ENCODE data around the gene LIX1L. TPM values are rescaled to one million over a fixed set of nuclear protein-coding genes. Genes with fewer than 3 reads are reported as not detected.

LIX1L gene
- total and polyA plus RNA-seq, 2 of the 13 experiments (the other 11 are each of a cell fraction or from before 2014, with no cell fraction given) = 8.1 to 24.9 TPM

DNA sequence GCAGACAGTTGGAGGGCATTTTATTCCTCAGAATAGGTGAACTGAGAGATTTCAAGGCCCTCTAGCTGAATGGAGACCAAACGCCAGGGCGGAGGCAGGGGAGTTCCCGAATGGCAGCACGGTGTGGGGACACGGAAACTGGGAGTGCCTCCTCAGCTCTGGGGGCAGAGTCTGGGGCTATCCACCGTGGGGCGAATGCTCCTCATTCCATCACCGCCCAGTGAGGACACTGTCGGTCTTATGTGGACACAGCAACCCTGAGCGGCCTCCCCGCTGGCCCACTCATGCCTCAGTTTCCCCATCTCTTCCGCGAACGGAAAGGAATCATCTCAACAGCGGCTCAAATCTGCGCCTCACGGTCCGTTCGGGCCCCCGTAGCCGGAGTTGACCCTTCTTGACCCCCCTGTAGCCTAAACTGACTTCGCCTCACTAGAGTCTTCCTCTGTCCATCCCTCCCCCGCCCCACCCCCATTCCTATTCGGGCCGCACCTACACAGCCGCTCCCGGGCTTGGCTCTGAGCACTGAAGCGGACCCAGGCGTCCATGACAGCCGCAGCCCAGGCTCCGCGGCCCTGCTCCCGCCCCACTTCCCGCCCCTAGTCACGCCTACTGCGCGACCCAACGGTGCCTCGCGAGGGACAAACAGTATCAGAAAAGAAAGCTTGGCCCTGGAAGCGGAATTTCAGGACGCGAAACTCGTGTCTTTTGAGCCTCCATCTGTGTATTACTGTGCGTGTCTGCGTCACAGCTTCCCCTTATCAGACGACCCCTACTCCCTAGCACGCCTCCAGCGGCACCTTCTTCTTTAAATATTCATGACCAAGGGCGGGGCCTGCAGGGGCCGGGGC lies 39.4 kb downstream of the LIX1L start, which contains the start of gene PEX11B (continued):
- TF ChIP-seq HINFP (CRISPR knock-in tag; IDR thresholded peaks at IDR 0.05; ENCODE audit: low read depth) (no peak), ZFAT (CRISPR knock-in tag; conservative IDR thresholded peaks at IDR 0.05) (no peak), PRPF4 (IDR thresholded peaks at IDR 0.05; ENCODE audit: low read depth, low read length, poor library complexity, severe bottlenecking) (no peak), ZNF644 (CRISPR knock-in tag; IDR thresholded peaks at IDR 0.05; ENCODE audit: low read depth) (no peak), ZSCAN25 (CRISPR knock-in tag; IDR thresholded peaks at IDR 0.05) (peak; percentile 31; the same call in 1 of the 2 replicates), TBX3 (IDR thresholded peaks at IDR 0.05; ENCODE audit: borderline replicate concordance) (no peak), HNF4G (IDR thresholded peaks at IDR 0.05; ENCODE audit: borderline replicate concordance, low read depth, low read length) (no peak), HNF4G (CRISPR knock-in tag; IDR thresholded peaks at IDR 0.05; ENCODE audit: borderline replicate concordance, low read depth) (no peak), SP2 (CRISPR knock-in tag; IDR thresholded peaks at IDR 0.05) (no peak), ZFP36 (IDR thresholded peaks at IDR 0.05; ENCODE audit: borderline replicate concordance, low read depth, low read length, partially characterized antibody) (no peak), ZNF780A (CRISPR knock-in tag; IDR thresholded peaks at IDR 0.05) (no peak), ZNF691 (CRISPR knock-in tag; IDR thresholded peaks at IDR 0.05; ENCODE audit: borderline replicate concordance, low read depth) (no peak), CHCHD3 (CRISPR knock-in tag; IDR thresholded peaks at IDR 0.05) (no peak), PPARG (CRISPR knock-in tag; conservative IDR thresholded peaks at IDR 0.05) (no peak), RFX5 (IDR thresholded peaks at IDR 0.05; ENCODE audit: low read depth, low read length) (no peak), YEATS2 (CRISPR knock-in tag; IDR thresholded peaks at IDR 0.05; ENCODE audit: borderline replicate concordance) (peak; percentile 71; the same call in 1 of the 2 replicates), ZKSCAN1 (IDR thresholded peaks at IDR 0.05; ENCODE audit: low read length) (no peak), FOXC1 (CRISPR knock-in tag; IDR thresholded peaks at IDR 0.05; ENCODE audit: borderline replicate concordance) (no peak), ZNF552 (CRISPR knock-in tag; IDR thresholded peaks at IDR 0.05; ENCODE audit: borderline replicate concordance) (no peak)
- TF ChIP-seq, protein P1, sequence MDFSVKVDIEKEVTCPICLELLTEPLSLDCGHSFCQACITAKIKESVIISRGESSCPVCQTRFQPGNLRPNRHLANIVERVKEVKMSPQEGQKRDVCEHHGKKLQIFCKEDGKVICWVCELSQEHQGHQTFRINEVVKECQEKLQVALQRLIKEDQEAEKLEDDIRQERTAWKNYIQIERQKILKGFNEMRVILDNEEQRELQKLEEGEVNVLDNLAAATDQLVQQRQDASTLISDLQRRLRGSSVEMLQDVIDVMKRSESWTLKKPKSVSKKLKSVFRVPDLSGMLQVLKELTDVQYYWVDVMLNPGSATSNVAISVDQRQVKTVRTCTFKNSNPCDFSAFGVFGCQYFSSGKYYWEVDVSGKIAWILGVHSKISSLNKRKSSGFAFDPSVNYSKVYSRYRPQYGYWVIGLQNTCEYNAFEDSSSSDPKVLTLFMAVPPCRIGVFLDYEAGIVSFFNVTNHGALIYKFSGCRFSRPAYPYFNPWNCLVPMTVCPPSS (IDR thresholded peaks at IDR 0.05) = no peak
- TF ChIP-seq, protein P2, sequence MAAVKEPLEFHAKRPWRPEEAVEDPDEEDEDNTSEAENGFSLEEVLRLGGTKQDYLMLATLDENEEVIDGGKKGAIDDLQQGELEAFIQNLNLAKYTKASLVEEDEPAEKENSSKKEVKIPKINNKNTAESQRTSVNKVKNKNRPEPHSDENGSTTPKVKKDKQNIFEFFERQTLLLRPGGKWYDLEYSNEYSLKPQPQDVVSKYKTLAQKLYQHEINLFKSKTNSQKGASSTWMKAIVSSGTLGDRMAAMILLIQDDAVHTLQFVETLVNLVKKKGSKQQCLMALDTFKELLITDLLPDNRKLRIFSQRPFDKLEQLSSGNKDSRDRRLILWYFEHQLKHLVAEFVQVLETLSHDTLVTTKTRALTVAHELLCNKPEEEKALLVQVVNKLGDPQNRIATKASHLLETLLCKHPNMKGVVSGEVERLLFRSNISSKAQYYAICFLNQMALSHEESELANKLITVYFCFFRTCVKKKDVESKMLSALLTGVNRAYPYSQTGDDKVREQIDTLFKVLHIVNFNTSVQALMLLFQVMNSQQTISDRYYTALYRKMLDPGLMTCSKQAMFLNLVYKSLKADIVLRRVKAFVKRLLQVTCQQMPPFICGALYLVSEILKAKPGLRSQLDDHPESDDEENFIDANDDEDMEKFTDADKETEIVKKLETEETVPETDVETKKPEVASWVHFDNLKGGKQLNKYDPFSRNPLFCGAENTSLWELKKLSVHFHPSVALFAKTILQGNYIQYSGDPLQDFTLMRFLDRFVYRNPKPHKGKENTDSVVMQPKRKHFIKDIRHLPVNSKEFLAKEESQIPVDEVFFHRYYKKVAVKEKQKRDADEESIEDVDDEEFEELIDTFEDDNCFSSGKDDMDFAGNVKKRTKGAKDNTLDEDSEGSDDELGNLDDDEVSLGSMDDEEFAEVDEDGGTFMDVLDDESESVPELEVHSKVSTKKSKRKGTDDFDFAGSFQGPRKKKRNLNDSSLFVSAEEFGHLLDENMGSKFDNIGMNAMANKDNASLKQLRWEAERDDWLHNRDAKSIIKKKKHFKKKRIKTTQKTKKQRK (IDR thresholded peaks at IDR 0.05; ENCODE audit: low read length) = no peak
- TF ChIP-seq, protein P3, sequence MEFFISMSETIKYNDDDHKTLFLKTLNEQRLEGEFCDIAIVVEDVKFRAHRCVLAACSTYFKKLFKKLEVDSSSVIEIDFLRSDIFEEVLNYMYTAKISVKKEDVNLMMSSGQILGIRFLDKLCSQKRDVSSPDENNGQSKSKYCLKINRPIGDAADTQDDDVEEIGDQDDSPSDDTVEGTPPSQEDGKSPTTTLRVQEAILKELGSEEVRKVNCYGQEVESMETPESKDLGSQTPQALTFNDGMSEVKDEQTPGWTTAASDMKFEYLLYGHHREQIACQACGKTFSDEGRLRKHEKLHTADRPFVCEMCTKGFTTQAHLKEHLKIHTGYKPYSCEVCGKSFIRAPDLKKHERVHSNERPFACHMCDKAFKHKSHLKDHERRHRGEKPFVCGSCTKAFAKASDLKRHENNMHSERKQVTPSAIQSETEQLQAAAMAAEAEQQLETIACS (CRISPR knock-in tag; IDR thresholded peaks at IDR 0.05) = no peak

All from HepG2 (cell line).